Measurements from ENCODE around the gene EPHA10.

Gene EPHA10

DNA sequence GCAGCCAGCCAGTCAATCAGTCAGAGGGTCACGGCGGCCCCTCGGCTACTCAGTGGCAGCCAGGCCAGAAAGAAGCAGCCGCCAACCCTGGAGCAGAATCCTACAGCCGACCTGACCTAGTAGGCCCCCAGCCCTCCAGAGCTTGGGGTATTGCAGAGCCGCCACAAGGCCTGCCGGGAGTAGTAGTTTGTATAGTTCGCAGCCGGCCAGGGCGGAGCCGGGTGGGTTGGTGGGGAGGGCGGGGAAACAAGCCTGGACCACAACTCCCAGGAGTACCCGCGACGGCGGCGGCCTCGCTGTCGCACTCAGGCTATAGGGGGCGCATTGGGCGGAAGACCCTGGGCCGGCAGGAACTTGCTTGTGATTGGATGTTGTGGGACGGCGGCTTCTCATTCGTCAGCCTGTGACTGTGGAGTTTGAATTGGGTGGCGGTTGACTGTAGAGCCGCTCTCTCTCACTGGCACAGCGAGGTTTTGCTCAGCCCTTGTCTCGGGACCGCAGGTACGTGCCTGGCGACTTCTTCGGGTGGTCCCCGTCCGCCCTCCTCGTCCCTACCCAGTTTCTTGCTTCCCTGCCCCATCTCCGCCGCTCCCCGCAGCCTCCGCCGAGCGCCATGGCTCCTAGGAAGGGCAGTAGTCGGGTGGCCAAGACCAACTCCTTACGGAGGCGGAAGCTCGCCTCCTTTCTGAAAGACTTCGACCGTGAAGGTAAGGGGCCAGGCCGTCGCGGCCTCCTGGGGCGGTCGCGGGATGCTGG, 72.7 kb downstream of the EPHA10 start, which contains the start of gene CDCA8 (continued):
- TF ChIP-seq, protein P1, sequence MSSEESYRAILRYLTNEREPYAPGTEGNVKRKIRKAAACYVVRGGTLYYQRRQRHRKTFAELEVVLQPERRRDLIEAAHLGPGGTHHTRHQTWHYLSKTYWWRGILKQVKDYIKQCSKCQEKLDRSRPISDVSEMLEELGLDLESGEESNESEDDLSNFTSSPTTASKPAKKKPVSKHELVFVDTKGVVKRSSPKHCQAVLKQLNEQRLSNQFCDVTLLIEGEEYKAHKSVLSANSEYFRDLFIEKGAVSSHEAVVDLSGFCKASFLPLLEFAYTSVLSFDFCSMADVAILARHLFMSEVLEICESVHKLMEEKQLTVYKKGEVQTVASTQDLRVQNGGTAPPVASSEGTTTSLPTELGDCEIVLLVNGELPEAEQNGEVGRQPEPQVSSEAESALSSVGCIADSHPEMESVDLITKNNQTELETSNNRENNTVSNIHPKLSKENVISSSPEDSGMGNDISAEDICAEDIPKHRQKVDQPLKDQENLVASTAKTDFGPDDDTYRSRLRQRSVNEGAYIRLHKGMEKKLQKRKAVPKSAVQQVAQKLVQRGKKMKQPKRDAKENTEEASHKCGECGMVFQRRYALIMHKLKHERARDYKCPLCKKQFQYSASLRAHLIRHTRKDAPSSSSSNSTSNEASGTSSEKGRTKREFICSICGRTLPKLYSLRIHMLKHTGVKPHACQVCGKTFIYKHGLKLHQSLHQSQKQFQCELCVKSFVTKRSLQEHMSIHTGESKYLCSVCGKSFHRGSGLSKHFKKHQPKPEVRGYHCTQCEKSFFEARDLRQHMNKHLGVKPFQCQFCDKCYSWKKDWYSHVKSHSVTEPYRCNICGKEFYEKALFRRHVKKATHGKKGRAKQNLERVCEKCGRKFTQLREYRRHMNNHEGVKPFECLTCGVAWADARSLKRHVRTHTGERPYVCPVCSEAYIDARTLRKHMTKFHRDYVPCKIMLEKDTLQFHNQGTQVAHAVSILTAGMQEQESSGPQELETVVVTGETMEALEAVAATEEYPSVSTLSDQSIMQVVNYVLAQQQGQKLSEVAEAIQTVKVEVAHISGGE (tag by site-specific recombination; conservative IDR thresholded peaks at IDR 0.05; ENCODE audit: low read depth): peak; percentile 57
- TF ChIP-seq, protein P2, sequence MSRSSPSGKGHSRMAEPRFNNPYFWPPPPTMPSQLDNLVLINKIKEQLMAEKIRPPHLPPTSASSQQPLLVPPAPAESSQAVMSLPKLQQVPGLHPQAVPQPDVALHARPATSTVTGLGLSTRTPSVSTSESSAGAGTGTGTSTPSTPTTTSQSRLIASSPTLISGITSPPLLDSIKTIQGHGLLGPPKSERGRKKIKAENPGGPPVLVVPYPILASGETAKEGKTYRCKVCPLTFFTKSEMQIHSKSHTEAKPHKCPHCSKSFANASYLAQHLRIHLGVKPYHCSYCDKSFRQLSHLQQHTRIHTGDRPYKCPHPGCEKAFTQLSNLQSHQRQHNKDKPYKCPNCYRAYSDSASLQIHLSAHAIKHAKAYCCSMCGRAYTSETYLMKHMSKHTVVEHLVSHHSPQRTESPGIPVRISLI (tag by site-specific recombination; IDR thresholded peaks at IDR 0.05): no peak
- peak; percentile 63 for TF ChIP-seq SP7 (tag by site-specific recombination; IDR thresholded peaks at IDR 0.05)
- no peak for TF ChIP-seq ZNF16 (tag by site-specific recombination; IDR thresholded peaks at IDR 0.05; ENCODE audit: low read depth)
- peak; percentile 37; the same call in 1 of the 2 replicates for TF ChIP-seq ZNF629 (tag by site-specific recombination; IDR thresholded peaks at IDR 0.05)
- TF ChIP-seq ZNF521 (tag by site-specific recombination; IDR thresholded peaks at IDR 0.05): no peak
- TF ChIP-seq, protein P3, sequence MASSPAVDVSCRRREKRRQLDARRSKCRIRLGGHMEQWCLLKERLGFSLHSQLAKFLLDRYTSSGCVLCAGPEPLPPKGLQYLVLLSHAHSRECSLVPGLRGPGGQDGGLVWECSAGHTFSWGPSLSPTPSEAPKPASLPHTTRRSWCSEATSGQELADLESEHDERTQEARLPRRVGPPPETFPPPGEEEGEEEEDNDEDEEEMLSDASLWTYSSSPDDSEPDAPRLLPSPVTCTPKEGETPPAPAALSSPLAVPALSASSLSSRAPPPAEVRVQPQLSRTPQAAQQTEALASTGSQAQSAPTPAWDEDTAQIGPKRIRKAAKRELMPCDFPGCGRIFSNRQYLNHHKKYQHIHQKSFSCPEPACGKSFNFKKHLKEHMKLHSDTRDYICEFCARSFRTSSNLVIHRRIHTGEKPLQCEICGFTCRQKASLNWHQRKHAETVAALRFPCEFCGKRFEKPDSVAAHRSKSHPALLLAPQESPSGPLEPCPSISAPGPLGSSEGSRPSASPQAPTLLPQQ (tag by site-specific recombination; IDR thresholded peaks at IDR 0.05): 0 out of 2 replicates have a peak, but pooled peaks have one; percentile 28
- TF ChIP-seq ZNF274 (IDR thresholded peaks at IDR 0.05; ENCODE audit: low read length): no peak
- TF ChIP-seq ZNF274 (tag by site-specific recombination; IDR thresholded peaks at IDR 0.05; ENCODE audit: borderline replicate concordance): no peak
- no peak for TF ChIP-seq ZNF658 (tag by site-specific recombination; IDR thresholded peaks at IDR 0.05)
- TF ChIP-seq ZNF837 (tag by site-specific recombination; IDR thresholded peaks at IDR 0.05): no peak
- no peak for TF ChIP-seq MYNN (tag by site-specific recombination; IDR thresholded peaks at IDR 0.05; ENCODE audit: borderline replicate concordance)
- TF ChIP-seq, protein P4, sequence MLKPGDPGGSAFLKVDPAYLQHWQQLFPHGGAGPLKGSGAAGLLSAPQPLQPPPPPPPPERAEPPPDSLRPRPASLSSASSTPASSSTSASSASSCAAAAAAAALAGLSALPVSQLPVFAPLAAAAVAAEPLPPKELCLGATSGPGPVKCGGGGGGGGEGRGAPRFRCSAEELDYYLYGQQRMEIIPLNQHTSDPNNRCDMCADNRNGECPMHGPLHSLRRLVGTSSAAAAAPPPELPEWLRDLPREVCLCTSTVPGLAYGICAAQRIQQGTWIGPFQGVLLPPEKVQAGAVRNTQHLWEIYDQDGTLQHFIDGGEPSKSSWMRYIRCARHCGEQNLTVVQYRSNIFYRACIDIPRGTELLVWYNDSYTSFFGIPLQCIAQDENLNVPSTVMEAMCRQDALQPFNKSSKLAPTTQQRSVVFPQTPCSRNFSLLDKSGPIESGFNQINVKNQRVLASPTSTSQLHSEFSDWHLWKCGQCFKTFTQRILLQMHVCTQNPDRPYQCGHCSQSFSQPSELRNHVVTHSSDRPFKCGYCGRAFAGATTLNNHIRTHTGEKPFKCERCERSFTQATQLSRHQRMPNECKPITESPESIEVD (tag by site-specific recombination; IDR thresholded peaks at IDR 0.05): no peak
- TF ChIP-seq, protein P5, sequence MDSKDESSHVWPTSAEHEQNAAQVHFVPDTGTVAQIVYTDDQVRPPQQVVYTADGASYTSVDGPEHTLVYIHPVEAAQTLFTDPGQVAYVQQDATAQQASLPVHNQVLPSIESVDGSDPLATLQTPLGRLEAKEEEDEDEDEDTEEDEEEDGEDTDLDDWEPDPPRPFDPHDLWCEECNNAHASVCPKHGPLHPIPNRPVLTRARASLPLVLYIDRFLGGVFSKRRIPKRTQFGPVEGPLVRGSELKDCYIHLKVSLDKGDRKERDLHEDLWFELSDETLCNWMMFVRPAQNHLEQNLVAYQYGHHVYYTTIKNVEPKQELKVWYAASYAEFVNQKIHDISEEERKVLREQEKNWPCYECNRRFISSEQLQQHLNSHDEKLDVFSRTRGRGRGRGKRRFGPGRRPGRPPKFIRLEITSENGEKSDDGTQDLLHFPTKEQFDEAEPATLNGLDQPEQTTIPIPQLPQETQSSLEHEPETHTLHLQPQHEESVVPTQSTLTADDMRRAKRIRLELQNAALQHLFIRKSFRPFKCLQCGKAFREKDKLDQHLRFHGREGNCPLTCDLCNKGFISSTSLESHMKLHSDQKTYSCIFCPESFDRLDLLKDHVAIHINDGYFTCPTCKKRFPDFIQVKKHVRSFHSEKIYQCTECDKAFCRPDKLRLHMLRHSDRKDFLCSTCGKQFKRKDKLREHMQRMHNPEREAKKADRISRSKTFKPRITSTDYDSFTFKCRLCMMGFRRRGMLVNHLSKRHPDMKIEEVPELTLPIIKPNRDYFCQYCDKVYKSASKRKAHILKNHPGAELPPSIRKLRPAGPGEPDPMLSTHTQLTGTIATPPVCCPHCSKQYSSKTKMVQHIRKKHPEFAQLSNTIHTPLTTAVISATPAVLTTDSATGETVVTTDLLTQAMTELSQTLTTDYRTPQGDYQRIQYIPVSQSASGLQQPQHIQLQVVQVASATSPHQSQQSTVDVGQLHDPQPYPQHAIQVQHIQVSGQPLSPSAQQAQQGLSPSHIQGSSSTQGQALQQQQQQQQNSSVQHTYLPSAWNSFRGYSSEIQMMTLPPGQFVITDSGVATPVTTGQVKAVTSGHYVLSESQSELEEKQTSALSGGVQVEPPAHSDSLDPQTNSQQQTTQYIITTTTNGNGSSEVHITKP (tag by site-specific recombination; IDR thresholded peaks at IDR 0.05): peak; percentile 39
- TF ChIP-seq, protein P6, sequence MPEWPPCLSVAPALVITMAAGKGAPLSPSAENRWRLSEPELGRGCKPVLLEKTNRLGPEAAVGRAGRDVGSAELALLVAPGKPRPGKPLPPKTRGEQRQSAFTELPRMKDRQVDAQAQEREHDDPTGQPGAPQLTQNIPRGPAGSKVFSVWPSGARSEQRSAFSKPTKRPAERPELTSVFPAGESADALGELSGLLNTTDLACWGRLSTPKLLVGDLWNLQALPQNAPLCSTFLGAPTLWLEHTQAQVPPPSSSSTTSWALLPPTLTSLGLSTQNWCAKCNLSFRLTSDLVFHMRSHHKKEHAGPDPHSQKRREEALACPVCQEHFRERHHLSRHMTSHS (tag by site-specific recombination; IDR thresholded peaks at IDR 0.05): no peak
- TF ChIP-seq, protein P7, sequence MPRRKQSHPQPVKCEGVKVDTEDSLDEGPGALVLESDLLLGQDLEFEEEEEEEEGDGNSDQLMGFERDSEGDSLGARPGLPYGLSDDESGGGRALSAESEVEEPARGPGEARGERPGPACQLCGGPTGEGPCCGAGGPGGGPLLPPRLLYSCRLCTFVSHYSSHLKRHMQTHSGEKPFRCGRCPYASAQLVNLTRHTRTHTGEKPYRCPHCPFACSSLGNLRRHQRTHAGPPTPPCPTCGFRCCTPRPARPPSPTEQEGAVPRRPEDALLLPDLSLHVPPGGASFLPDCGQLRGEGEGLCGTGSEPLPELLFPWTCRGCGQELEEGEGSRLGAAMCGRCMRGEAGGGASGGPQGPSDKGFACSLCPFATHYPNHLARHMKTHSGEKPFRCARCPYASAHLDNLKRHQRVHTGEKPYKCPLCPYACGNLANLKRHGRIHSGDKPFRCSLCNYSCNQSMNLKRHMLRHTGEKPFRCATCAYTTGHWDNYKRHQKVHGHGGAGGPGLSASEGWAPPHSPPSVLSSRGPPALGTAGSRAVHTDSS (tag by site-specific recombination; IDR thresholded peaks at IDR 0.05): no peak
- TF ChIP-seq ZNF747 (tag by site-specific recombination; IDR thresholded peaks at IDR 0.05): no peak
- no peak for TF ChIP-seq RBAK (tag by site-specific recombination; IDR thresholded peaks at IDR 0.05)
- TF ChIP-seq ZNF677 (tag by site-specific recombination; IDR thresholded peaks at IDR 0.05): no peak
- no peak for TF ChIP-seq ZNF707 (tag by site-specific recombination; IDR thresholded peaks at IDR 0.05)
- no peak for TF ChIP-seq WT1 (tag by site-specific recombination; IDR thresholded peaks at IDR 0.05)
- no peak for TF ChIP-seq ZNF654 (tag by site-specific recombination; IDR thresholded peaks at IDR 0.05; ENCODE audit: low read depth)
- no peak for TF ChIP-seq ZNF184 (tag by site-specific recombination; IDR thresholded peaks at IDR 0.05)
- TF ChIP-seq GLI4 (tag by site-specific recombination; IDR thresholded peaks at IDR 0.05): no peak
